Activated CD4-positive, alpha-beta memory T cell treated with anti-CD3 and anti-CD28 coated beads, Interleukin-2, amount 10 ng/mL, durations not matched to agents 7 days and 5 days (primary cell): ENCODE results near the gene TNNI2. TPM values are rescaled to one million over a fixed set of nuclear protein-coding genes. Genes with fewer than 3 reads are reported as not detected.

Source experiments
- CTCF ChIA-PET: fragments of 350-600 bp; sonication (Branson Sonifier 250); formaldehyde crosslinking; loops from one replicate; lab custom pipeline; 2021; ENCODE audit warnings: antibody characterized with exemption, inconsistent platforms; lab: Charles Lee
- POLR2A ChIA-PET: fragments of 350-600 bp; sonication (Branson Sonifier 250); formaldehyde crosslinking; loops from one replicate; lab custom pipeline; 2021; ENCODE audit warnings: antibody characterized with exemption; lab: Charles Lee
- DNase-seq: peaks from one replicate; pipeline ENCODE4 v3.0.0-alpha.2; 2020
- H3K27ac Mint-ChIP-seq: one replicate; pipeline ENCODE4 v1.8.0; 2021; ENCODE audit warnings: mild to moderate bottlenecking, mixed read lengths
- H3K27me3 Mint-ChIP-seq: one replicate; pipeline ENCODE4 v1.8.0; 2021; ENCODE audit warnings: mixed read lengths
- H3K36me3 Mint-ChIP-seq: one replicate; pipeline ENCODE4 v1.8.0; 2021; ENCODE audit warnings: low read depth, mixed read lengths
- H3K4me1 Mint-ChIP-seq: one replicate; pipeline ENCODE4 v1.8.0; 2021; ENCODE audit warnings: mixed read lengths
- H3K4me3 Mint-ChIP-seq: one replicate; pipeline ENCODE4 v1.8.0; 2021; ENCODE audit warnings: mild to moderate bottlenecking, mixed read lengths
- H3K9me3 Mint-ChIP-seq: one replicate; pipeline ENCODE4 v1.8.0; 2021; ENCODE audit warnings: mixed read lengths
- total RNA-seq, 2 experiments: library from RNA; stranded (reverse); gene quantifications; one replicate each; pipeline ENCODE4 v1.2.3, GENCODE V29; 2021

Gene TNNI2
- total RNA-seq, 2 experiments from 2014 or later = 0.38 to 0.60 TPM

DNA sequence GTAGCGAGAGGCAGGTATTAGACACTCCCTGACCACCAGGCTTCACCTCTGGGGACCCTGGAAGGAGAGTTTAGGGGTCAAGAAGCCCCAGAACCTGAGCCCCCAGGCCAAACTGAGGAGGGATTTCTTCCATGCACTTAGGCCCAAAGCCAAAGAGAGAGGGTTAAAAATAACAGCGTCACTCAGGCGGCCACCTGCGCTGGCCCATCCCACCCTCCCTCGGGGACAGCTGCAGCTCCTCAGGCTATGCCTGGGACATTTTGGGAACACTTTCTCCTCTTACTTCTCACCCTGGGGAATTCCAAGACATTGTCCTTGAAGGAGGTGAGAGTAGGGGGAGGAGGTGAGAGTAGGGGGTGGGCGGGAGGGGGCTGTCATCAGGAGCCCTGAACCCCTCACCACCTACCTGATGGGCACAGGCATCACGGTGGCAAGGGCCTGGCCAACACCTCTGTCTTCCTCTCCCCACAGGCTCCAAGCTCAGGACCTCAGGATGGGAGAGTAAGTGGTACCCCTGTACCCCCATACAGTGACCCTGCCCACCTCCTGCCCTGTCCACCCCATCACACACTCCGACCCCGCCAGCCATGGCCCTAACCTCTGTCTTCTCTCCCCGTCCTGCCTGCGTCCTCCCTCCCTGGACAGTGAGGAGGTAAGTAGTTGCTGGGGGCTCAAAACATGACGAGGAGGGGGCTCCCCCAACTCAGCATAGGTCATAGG is 583 bp downstream of the TNNI2 start:
- Mint-ChIP-seq H3K27me3 (no peaks in the 10 kb centered on the region), H3K27ac (no peak overlapping the region), H3K4me3 (no peak overlapping the region), H3K9me3 (no peaks in the 10 kb centered on the region), H3K36me3 (no peaks in the 10 kb centered on the region), H3K4me1 (peaks cover 25% of the 10 kb centered on the region)
- POLR2A ChIA-PET = interaction anchor here (1.0 kb wide), 1 partner anchor 11 kb away, joined by 6 read pairs; no protein-coding TSS in a partner anchor
- DNase-seq = no peak
- CTCF ChIA-PET = interaction anchor here (0.6 to 2.0 kb wide), 6 partner anchors 12 to 312 kb away, joined by 3 to 6 read pairs (median 4); no protein-coding TSS in a partner anchor

DNA sequence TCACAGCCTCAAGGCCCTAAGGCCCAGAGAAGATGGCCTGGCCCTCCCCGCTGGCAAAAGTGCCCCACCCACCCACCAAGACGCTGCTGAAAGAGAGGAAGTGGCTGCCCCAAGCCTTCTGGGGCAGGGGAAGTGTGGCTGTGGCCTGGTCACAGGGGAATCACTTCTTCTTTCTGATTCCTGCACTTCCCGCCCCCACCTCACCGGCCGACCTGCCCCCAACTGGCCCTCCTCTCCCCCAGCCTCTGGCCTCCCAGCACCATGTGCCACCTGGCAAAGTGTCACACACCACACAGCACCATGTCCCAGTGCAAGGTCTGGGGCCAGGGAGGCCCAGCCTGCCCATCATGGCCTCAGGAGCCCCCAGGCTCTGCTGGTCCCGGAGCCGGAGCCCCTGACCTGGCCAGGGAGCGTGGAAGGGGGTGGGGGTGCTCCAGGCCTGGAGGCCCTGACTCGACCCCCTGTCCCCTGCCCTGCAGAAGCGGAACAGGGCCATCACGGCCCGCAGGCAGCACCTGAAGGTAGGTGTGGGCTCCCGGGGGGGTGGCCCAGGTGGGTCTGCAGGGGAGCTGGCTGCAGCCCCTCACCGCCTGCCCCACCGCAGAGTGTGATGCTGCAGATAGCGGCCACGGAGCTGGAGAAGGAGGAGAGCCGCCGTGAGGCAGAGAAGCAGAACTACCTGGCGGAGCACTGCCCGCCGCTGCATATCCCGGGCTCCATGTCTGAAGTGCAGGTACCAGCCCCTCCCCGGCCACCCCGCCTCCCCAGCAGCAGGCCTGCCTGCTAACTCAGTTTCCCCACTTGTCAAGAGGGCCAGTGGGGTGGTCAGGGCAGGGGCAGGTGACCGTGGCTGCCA is 1.4 kb downstream of the TNNI2 start:
- no peaks in the 10 kb centered on the region for H3K27me3 Mint-ChIP-seq
- H3K36me3 Mint-ChIP-seq = no peaks in the 10 kb centered on the region
- H3K4me3 Mint-ChIP-seq = no peak overlapping the region
- H3K9me3 Mint-ChIP-seq = no peaks in the 10 kb centered on the region
- peak; percentile 48 for DNase-seq
- no peak overlapping the region for H3K27ac Mint-ChIP-seq
- peaks cover 33% of the 10 kb centered on the region for H3K4me1 Mint-ChIP-seq
- ChIA-PET CTCF (interaction anchor here (0.6 to 2.0 kb wide), 4 partner anchors 11 to 312 kb away, joined by 3 to 6 read pairs (median 4); no protein-coding TSS in a partner anchor), POLR2A (interaction anchor here (2.2 kb wide), 1 partner anchor 12 kb away, joined by 21 read pairs; the partner anchor contains the start of gene LSP1)

DNA sequence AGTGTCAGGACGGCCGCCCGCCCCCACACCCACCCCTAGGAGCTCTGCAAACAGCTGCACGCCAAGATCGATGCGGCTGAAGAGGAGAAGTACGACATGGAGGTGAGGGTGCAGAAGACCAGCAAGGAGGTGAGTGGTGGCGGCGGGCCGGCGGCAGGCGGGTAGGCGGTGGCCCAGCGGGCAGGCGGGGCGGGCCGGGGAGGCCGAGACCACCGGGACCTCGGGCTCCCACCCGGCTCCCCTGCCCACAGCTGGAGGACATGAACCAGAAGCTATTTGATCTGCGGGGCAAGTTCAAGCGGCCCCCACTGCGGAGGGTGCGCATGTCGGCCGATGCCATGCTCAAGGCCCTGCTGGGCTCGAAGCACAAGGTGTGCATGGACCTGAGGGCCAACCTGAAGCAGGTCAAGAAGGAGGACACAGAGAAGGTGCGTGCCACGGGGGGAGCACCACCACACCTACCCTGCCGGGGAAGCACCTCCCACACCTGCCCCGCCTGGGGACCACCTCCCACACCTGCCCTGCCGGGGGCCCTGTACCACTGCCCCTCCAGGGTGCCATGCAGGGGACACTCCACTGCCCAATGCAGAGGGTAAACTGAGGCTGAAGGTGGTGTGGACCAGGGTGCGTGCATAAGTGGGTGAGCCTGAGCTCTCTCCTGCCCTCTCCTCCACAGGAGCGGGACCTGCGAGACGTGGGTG is 2.1 kb downstream of the TNNI2 start:
- no peak for DNase-seq
- H3K36me3 Mint-ChIP-seq = no peaks in the 10 kb centered on the region
- H3K27me3 Mint-ChIP-seq = no peaks in the 10 kb centered on the region
- H3K4me1 Mint-ChIP-seq = peaks cover 41% of the 10 kb centered on the region
- no peak overlapping the region for H3K4me3 Mint-ChIP-seq
- POLR2A ChIA-PET = interaction anchor here (2.2 kb wide), 1 partner anchor 11 kb away, joined by 21 read pairs; the partner anchor contains the start of gene LSP1
- no peak overlapping the region for H3K27ac Mint-ChIP-seq
- CTCF ChIA-PET = interaction anchor here (1.2 to 1.4 kb wide), 2 partner anchors 10 to 41 kb away, joined by 4 read pairs; no protein-coding TSS in a partner anchor
- no peaks in the 10 kb centered on the region for H3K9me3 Mint-ChIP-seq

DNA sequence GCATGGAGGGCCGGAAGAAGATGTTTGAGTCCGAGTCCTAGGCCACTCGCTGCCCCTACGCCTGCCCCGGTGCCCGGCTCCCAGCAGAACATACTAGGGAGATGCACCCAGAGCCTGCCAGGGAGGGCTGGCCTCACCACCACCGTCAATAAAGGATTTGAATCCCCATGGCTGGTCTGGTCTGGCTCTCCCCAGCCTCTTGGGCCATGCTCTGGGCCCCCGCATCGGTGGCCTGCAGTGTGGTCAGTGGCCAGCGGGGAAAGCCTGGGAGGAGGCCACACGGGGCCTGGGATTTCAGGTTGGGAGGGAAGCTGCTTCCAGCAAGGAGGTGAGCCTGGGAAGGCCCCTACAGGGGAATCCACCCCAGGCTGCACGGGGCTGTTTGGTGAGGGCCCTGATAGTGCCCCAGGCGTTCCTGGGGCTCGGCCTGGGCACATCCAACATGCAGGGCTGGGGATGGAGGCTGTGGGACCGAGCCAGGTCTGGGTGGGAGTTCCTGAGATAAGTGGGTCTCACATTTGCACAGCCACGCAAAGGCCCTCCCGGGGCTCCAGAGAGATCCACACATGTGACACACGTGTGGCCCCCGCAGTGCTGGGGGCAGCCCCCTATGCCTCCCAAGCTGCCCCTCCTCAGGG is 2.8 kb downstream of the TNNI2 start:
- H3K9me3 Mint-ChIP-seq = no peaks in the 10 kb centered on the region
- ChIA-PET CTCF (interaction anchor here (0.7 to 1.4 kb wide), 2 partner anchors 9 kb away, joined by 3 to 4 read pairs; no protein-coding TSS in a partner anchor), POLR2A (interaction anchor here (2.2 kb wide), 1 partner anchor 10 kb away, joined by 21 read pairs; the partner anchor contains the start of gene LSP1)
- no peak overlapping the region for H3K27ac Mint-ChIP-seq
- H3K27me3 Mint-ChIP-seq = no peaks in the 10 kb centered on the region
- no peak for DNase-seq
- H3K4me3 Mint-ChIP-seq = no peak overlapping the region
- H3K36me3 Mint-ChIP-seq = no peaks in the 10 kb centered on the region
- H3K4me1 Mint-ChIP-seq = peaks cover 48% of the 10 kb centered on the region

DNA sequence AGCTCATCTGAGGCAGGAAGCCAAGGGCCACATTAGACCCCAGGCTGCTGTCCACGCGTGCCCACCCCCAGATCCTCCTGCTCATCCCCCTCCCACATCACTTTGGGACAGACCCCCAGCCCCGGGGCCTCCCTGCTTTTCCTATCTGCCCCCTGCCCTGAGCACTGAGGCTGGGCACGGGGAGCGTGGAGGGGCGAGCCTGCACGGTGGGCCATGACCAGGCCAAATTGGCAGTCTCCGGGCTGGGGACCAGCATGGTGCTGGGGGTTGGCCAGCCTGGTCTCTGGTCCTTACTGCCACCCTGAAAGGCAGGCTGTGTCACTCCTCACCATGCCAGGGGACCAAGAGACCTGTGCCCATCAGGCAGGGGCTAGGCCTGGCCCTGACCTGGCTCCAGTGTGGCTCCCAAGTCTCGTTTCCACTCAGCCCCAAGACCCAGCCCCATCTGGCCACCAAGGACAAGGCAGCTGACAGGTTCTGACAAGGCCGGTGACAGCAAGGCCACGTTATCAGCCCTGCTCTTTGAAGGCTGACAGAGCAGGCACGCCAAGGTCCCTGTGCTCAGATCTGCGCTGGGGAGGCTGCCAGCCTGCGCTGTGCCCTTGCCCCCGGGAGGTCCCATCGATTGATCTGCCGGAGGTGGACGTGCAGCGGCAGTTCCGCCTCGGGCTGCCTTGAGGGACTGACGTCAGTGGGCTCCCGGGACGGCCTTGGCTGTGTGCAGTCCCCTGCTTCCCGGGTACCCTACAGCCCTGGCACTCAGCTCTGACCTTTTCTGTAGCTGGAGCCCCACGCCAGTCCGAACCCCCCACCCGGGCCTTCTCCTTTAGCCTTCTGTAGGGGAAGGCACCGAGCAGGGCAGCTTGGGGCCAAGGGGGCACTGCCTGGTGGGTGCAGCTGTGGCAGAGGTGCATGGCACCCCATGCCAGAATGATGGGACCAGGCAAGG is 3.6 kb downstream of the TNNI2 start:
- CTCF ChIA-PET = interaction anchor here (0.7 to 1.1 kb wide), 2 partner anchors 10 to 40 kb away, joined by 3 read pairs; no protein-coding TSS in a partner anchor
- POLR2A ChIA-PET = interaction anchor here (0.7 to 2.2 kb wide), 3 partner anchors 9 to 28 kb away, joined by 3 to 21 read pairs (median 3); partner anchors contain the start of gene LSP1
- H3K4me3 Mint-ChIP-seq = no peak overlapping the region

DNA sequence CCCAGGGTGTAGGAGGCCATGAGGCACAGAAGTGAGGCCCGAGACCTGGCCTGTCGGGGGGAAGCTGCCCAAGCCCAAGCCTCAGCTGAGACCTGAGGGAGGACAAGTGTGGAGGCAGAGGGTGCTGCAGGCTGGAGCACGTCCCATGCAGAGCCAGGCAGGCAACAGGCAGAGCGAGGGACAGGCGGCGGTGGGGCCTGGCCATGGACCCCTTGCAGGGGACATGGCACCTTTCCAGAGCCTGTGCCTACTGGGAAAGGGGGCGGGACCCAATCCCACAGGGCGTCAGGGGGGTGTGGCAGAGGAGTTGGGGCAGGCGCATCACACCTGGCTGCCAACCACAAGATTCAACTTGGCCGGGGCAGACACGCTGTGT is 4.3 kb downstream of the TNNI2 start:
- no peaks in the 10 kb centered on the region for H3K9me3 Mint-ChIP-seq
- ChIA-PET CTCF (interaction anchor here (1.1 kb wide), 1 partner anchor 39 kb away, joined by 3 read pairs; no protein-coding TSS in a partner anchor), POLR2A (interaction anchor here (0.7 to 1.5 kb wide), 3 partner anchors 10 to 27 kb away, joined by 3 to 7 read pairs (median 3); partner anchors contain the start of gene LSP1)
- peak overlapping the region; percentile 21 for H3K27ac Mint-ChIP-seq
- H3K36me3 Mint-ChIP-seq = no peaks in the 10 kb centered on the region
- H3K27me3 Mint-ChIP-seq = no peaks in the 10 kb centered on the region
- DNase-seq = no peak
- H3K4me1 Mint-ChIP-seq = peaks cover 54% of the 10 kb centered on the region
- H3K4me3 Mint-ChIP-seq = no peak overlapping the region

More for the DNA sequence above, 3.6 kb downstream of the TNNI2 start:
- no peaks in the 10 kb centered on the region for H3K27me3 Mint-ChIP-seq
- H3K9me3 Mint-ChIP-seq = no peaks in the 10 kb centered on the region
- H3K36me3 Mint-ChIP-seq = no peaks in the 10 kb centered on the region
- H3K4me1 Mint-ChIP-seq = peaks cover 51% of the 10 kb centered on the region
- no peak for DNase-seq
- peak overlapping the region; percentile 21 for H3K27ac Mint-ChIP-seq

DNA sequence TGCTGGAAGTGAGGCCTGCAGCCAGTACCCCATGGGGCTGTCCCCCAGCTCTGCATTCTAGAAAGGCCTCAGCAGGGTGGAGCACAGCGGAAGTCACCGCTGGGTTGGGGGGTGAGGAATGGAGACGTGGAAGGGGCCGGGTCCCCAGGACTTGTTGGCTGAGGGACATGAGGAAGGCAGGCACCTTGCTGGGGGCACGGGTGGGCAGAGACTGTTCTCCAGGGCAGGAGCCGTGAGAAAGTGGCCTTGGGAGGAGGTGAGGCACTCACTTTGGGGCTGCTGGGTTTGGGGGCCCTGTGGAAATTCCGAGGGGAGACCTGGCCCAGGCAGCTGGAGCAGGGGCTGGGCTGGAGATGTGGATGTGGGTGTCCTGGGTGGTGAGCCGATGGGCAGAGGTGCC is 5.0 kb downstream of the TNNI2 start:
- Mint-ChIP-seq H3K9me3 (no peaks in the 10 kb centered on the region), H3K27ac (peak overlapping the region; percentile 93), H3K4me1 (peaks cover 60% of the 10 kb centered on the region), H3K27me3 (peaks cover 2% of the 10 kb centered on the region), H3K4me3 (peak overlapping the region; percentile 30), H3K36me3 (no peaks in the 10 kb centered on the region)
- ChIA-PET CTCF (no interaction called here), POLR2A (interaction anchor here (1.5 kb wide), 1 partner anchor 9 kb away, joined by 7 read pairs; the partner anchor contains the start of gene LSP1)
- no peak for DNase-seq

DNA sequence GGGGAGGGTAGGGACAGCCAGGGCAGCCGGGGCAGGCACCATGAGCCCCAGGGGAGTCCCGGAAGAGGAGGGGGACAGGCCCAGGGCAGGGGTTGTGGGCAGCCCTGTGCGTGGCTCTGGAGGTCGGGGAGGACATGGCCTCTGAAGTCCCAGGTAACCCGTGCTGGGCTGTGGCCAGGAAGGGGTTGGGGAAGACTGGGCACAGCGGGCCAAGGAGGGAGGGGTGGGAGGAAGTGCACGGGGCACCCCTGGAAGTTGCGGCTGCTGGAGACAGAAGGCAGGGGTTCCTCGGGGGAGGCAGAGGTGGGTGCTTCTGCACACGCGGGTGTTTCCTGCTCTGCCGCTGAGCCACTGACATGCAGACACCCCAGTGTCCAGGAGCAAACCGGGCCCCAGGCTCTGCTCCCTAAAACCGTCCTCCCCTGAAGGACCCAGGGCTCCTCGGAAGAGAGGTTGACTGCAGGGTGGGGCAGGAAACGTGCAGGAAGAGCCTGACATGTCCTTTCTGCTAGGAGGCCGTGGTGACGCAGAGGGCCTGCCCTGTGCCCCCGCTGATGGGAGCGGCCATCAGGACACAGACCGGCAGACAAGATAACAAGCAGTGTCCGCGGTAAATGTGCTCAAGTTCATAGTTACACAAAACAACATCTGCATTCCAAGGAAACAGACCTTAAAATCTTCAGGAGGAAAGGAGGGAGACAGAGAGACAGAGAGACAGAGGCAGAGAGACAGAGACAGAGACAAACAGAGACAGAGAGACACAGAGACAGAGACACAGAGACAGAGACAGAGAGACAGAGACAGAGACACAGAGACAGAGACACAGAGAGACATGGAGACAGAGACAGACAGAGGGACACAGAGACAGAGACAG is 5.7 kb downstream of the TNNI2 start:
- H3K4me1 Mint-ChIP-seq = peaks cover 64% of the 10 kb centered on the region
- DNase-seq = peak; percentile 76
- no peaks in the 10 kb centered on the region for H3K9me3 Mint-ChIP-seq
- peaks cover 2% of the 10 kb centered on the region for H3K27me3 Mint-ChIP-seq
- H3K4me3 Mint-ChIP-seq = peak overlapping the region; percentile 58
- no peaks in the 10 kb centered on the region for H3K36me3 Mint-ChIP-seq
- POLR2A ChIA-PET = interaction anchor here (1.5 kb wide), 1 partner anchor 8 kb away, joined by 7 read pairs; the partner anchor contains the start of gene LSP1
- CTCF ChIA-PET = no interaction called here
- H3K27ac Mint-ChIP-seq = peak overlapping the region; percentile 93

DNA sequence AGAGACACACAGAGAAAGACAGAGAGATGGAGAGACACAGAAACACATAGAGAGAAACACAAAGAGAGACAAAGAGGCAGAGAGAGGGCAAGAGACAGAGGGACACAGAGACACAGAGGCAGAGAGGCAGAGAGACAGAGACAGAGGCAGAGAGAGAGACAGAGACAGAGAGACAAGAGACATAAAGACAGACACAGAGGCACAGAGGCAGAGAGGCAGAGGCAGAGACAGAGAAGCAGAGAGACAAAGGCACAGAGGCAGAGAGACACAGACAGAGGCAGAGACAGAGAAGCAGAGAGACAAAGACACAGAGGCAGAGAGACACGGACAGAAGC is 6.3 kb downstream of the TNNI2 start:
- Mint-ChIP-seq H3K4me1 (peaks cover 64% of the 10 kb centered on the region), H3K27me3 (peaks cover 2% of the 10 kb centered on the region), H3K9me3 (no peaks in the 10 kb centered on the region), H3K27ac (peak overlapping the region; percentile 93), H3K36me3 (no peaks in the 10 kb centered on the region), H3K4me3 (peak overlapping the region; percentile 58)
- ChIA-PET CTCF (interaction anchor here (0.9 to 1.3 kb wide), 2 partner anchors 37 to 307 kb away, joined by 3 to 4 read pairs; no protein-coding TSS in a partner anchor), POLR2A (no interaction called here)
- DNase-seq = no peak
